ENCODE results near the gene PHACTR1.
"Not testable (repeated sequence)": the region's sequence is repeated elsewhere in the genome, so short reads cannot be mapped to it uniquely, and the experiment has no call there.

The PHACTR1 gene

GRCh38 chr6:13326031-13326586, 609.5 kb downstream of the PHACTR1 start:
- H3K4me3 ChIP-seq (ENCODE audit: low read depth, low read length); DNase-seq (ENCODE audit: low read depth): not testable (repeated sequence)

GRCh38 chr6:13327691-13328075, 611.1 kb downstream of the PHACTR1 start:
- peak overlapping the region; percentile 97 for H3K4me3 ChIP-seq (ENCODE audit: low read depth, low read length)
- no peak for DNase-seq (ENCODE audit: low read depth)

- DNase-seq (ENCODE audit: low read depth) = peak; percentile 65
- H3K4me3 ChIP-seq (ENCODE audit: low read depth, low read length) = peak within 1 kb of the TSS; percentile 97
Measured at GRCh38 chr6:13328076-13328874, 611.7 kb downstream of the PHACTR1 start, which contains the start of gene TBC1D7. Gene TBC1D7 (minus strand): TSS chr6:13328537. CDS start chr6:13326898, 1,639 bp downstream.

- peak overlapping the region; percentile 97 for H3K4me3 ChIP-seq (ENCODE audit: low read depth, low read length)
- no peak for DNase-seq (ENCODE audit: low read depth)
Measured at GRCh38 chr6:13328875-13329183, 612.3 kb downstream of the PHACTR1 start.

- no peak for DNase-seq (ENCODE audit: low read depth)
- no peak overlapping the region for H3K4me3 ChIP-seq (ENCODE audit: low read depth, low read length)
Measured at GRCh38 chr6:13331516-13332348, 615.2 kb downstream of the PHACTR1 start.

GRCh38 chr6:13332349-13332706, 615.8 kb downstream of the PHACTR1 start:
- DNase-seq (ENCODE audit: low read depth) = no peak
- no peak overlapping the region for H3K4me3 ChIP-seq (ENCODE audit: low read depth, low read length)

- DNase-seq (ENCODE audit: low read depth) = no peak
- no peak overlapping the region for H3K4me3 ChIP-seq (ENCODE audit: low read depth, low read length)
Measured at GRCh38 chr6:13334953-13335352, 618.4 kb downstream of the PHACTR1 start.

GRCh38 chr6:13336553-13336952, 620.0 kb downstream of the PHACTR1 start:
- DNase-seq (ENCODE audit: low read depth) = peak; percentile 65

GRCh38 chr6:13338038-13338437, 621.5 kb downstream of the PHACTR1 start:
- no peak overlapping the region for H3K4me3 ChIP-seq (ENCODE audit: low read depth, low read length)
- DNase-seq (ENCODE audit: low read depth) = no peak

More at GRCh38 chr6:13336553-13336952, 620.0 kb downstream of the PHACTR1 start:
- H3K4me3 ChIP-seq (ENCODE audit: low read depth, low read length) = no peak overlapping the region
